ENCODE measurements around the gene SLC22A1.

GRCh38 chr6:160162030-160162566 lies 40.5 kb downstream of the SLC22A1 start:
- TF ChIP-seq RAD21 (IDR thresholded peaks at IDR 0.05; ENCODE audit: insufficient read depth, low read depth, low read length): no peak
- TF ChIP-seq CEBPB (IDR thresholded peaks at IDR 0.05; ENCODE audit: borderline replicate concordance in 1 of 2, low read depth in 2 of 2, low read length in 2 of 2): no peak
- no peak for TF ChIP-seq CTCF (IDR thresholded peaks at IDR 0.05 in 2 of 3, conservative IDR thresholded peaks at IDR 0.05 in 1 of 3; ENCODE audit: control insufficient read depth in 2 of 3, extremely low read depth in 1 of 3, insufficient read depth in 1 of 3, low read depth in 3 of 3, low read length in 3 of 3)
- TF ChIP-seq FOS (IDR thresholded peaks at IDR 0.05; ENCODE audit: borderline replicate concordance, extremely low read depth, insufficient read length): no peak
- no peak for TF ChIP-seq POLR2A (IDR thresholded peaks at IDR 0.05; ENCODE audit: low read depth, low read length)

Measured in GM12878 (cell line).